ENCODE results near the gene GEN1. TPM values are rescaled to one million over a fixed set of nuclear protein-coding genes. Genes with fewer than 3 reads are reported as not detected.

GEN1 gene
- total RNA-seq, 2 experiments from 2014 or later = 19.8 to 27.6 TPM

- ChIA-PET CTCF (interaction anchor here (0.9 kb wide), 1 partner anchor 80 kb away, joined by 3 read pairs; no protein-coding TSS in a partner anchor), POLR2A (no interaction called here)
- no peak overlapping the region for H3K4me3 Mint-ChIP-seq
- H3K27ac Mint-ChIP-seq = no peak overlapping the region
- ATAC-seq = no peak
- TF ChIP-seq CTCF (IDR thresholded peaks at IDR 0.05) = no peak
- no peaks in the 10 kb centered on the region for H3K4me1 Mint-ChIP-seq (ENCODE audit: low read depth)
- no peaks in the 10 kb centered on the region for H3K9me3 Mint-ChIP-seq
- intact Hi-C loops (cut with micrococcal nuclease) = no loop called here
- H3K36me3 Mint-ChIP-seq (ENCODE audit: low read depth) = no peaks in the 10 kb centered on the region
- no peak for DNase-seq
- peaks cover 20% of the 10 kb centered on the region for H3K27me3 Mint-ChIP-seq
Measured at GRCh38 chr2:17799301-17800120, 45.6 kb downstream of the GEN1 start.

- H3K27me3 Mint-ChIP-seq = peaks cover 17% of the 10 kb centered on the region
- H3K9me3 Mint-ChIP-seq = no peaks in the 10 kb centered on the region
- H3K4me3 Mint-ChIP-seq = no peak overlapping the region
- H3K36me3 Mint-ChIP-seq (ENCODE audit: low read depth) = no peaks in the 10 kb centered on the region
- ChIA-PET POLR2A (no interaction called here), CTCF (interaction anchor here (0.9 kb wide), 1 partner anchor 81 kb away, joined by 3 read pairs; no protein-coding TSS in a partner anchor)
- DNase-seq (no peak), ATAC-seq (no peak)
- H3K4me1 Mint-ChIP-seq (ENCODE audit: low read depth) = no peaks in the 10 kb centered on the region
- TF ChIP-seq CTCF (IDR thresholded peaks at IDR 0.05) = no peak
- no peak overlapping the region for H3K27ac Mint-ChIP-seq
- intact Hi-C loops (cut with micrococcal nuclease) = no loop called here
Measured at GRCh38 chr2:17800219-17800618, 46.3 kb downstream of the GEN1 start.

- DNase-seq (no peak), ATAC-seq (no peak)
- Mint-ChIP-seq H3K27me3 (peaks cover 17% of the 10 kb centered on the region), H3K36me3 (ENCODE audit: low read depth) (no peaks in the 10 kb centered on the region), H3K4me1 (ENCODE audit: low read depth) (no peaks in the 10 kb centered on the region), H3K4me3 (no peak overlapping the region), H3K9me3 (no peaks in the 10 kb centered on the region), H3K27ac (no peak overlapping the region)
- POLR2A ChIA-PET = no interaction called here
- no peak for TF ChIP-seq CTCF (IDR thresholded peaks at IDR 0.05)
- CTCF ChIA-PET = no interaction called here
- intact Hi-C loops (cut with micrococcal nuclease) = no loop called here
Measured at GRCh38 chr2:17800693-17801458, 46.9 kb downstream of the GEN1 start.

GRCh38 chr2:17803497-17803896, 49.6 kb downstream of the GEN1 start:
- peaks cover 12% of the 10 kb centered on the region for H3K27me3 Mint-ChIP-seq
- TF ChIP-seq CTCF (IDR thresholded peaks at IDR 0.05) = no peak
- no peak overlapping the region for H3K27ac Mint-ChIP-seq
- no peaks in the 10 kb centered on the region for H3K9me3 Mint-ChIP-seq
- no peak for ATAC-seq
- H3K36me3 Mint-ChIP-seq (ENCODE audit: low read depth) = no peaks in the 10 kb centered on the region
- DNase-seq = no peak
- H3K4me3 Mint-ChIP-seq = no peak overlapping the region
- ChIA-PET POLR2A (no interaction called here), CTCF (no interaction called here)
- intact Hi-C loops (cut with micrococcal nuclease) = no loop called here
- no peaks in the 10 kb centered on the region for H3K4me1 Mint-ChIP-seq (ENCODE audit: low read depth)

GRCh38 chr2:17804358-17804757, 50.4 kb downstream of the GEN1 start:
- DNase-seq = no peak
- POLR2A ChIA-PET = no interaction called here
- Mint-ChIP-seq H3K4me1 (ENCODE audit: low read depth) (no peaks in the 10 kb centered on the region), H3K4me3 (no peak overlapping the region), H3K27me3 (peaks cover 10% of the 10 kb centered on the region), H3K27ac (no peak overlapping the region), H3K36me3 (ENCODE audit: low read depth) (no peaks in the 10 kb centered on the region), H3K9me3 (no peaks in the 10 kb centered on the region)
- CTCF ChIA-PET = interaction anchor here (0.9 kb wide), 1 partner anchor 9 kb away, joined by 3 read pairs; no protein-coding TSS in a partner anchor
- intact Hi-C loops (cut with micrococcal nuclease) = no loop called here
- ATAC-seq = no peak
- no peak for TF ChIP-seq CTCF (IDR thresholded peaks at IDR 0.05)
